ENCODE data around the gene ENTREP3.
"Not testable (repeated sequence)": the region's sequence is repeated elsewhere in the genome, so short reads cannot be mapped to it uniquely, and the experiment has no call there.

The ENTREP3 gene

GRCh38 chr1:155220211-155220965, 34.9 kb downstream of the ENTREP3 start:
- not testable (repeated sequence) for DNase-seq

GRCh38 chr1:155219592-155220031, 35.7 kb downstream of the ENTREP3 start:
- peak; percentile 51 for DNase-seq

- DNase-seq, result peak; percentile 73
These were observed 36.3 kb downstream of the ENTREP3 start for GRCh38 chr1:155218854-155219591.

- not testable (repeated sequence) for DNase-seq
These were observed 40.6 kb downstream of the ENTREP3 start for GRCh38 chr1:155214702-155215101.

- not testable (repeated sequence) for DNase-seq
These were observed 43.2 kb downstream of the ENTREP3 start for GRCh38 chr1:155212051-155212440.

DNA sequence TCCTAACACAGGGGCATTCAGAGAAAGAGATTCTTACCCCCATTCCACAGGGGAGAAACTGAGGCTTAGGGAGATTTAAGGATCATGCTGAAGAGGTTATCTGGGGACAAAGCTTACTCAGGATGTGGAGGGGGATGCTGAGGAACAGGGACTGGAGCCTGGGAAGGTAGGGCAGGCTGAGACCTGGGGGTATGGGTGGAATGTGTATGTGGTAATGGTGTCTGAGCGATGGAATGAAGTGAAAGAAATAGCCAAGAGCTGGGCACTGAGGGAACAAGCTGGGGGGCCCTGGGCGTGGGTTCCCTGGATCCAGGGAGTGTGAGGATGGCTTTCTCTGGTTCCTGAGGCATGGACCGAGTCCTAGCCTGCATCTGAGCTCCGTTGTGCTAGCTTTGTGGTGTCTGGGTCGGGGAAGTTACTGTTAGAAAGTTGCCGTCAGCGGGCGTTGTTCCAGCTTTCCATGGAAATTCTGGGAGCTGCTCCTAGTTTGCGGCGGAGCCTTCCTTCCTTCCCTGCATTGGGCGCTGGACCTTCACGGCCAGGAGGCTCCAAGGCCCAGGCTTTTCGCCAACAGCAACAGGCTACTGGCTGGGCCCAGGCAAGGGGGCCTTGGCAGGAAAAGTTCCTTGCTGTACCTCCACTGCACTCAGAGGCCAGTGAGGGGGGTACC, 43.8 kb downstream of the ENTREP3 start:
- DNase-seq, result not testable (repeated sequence)

DNA sequence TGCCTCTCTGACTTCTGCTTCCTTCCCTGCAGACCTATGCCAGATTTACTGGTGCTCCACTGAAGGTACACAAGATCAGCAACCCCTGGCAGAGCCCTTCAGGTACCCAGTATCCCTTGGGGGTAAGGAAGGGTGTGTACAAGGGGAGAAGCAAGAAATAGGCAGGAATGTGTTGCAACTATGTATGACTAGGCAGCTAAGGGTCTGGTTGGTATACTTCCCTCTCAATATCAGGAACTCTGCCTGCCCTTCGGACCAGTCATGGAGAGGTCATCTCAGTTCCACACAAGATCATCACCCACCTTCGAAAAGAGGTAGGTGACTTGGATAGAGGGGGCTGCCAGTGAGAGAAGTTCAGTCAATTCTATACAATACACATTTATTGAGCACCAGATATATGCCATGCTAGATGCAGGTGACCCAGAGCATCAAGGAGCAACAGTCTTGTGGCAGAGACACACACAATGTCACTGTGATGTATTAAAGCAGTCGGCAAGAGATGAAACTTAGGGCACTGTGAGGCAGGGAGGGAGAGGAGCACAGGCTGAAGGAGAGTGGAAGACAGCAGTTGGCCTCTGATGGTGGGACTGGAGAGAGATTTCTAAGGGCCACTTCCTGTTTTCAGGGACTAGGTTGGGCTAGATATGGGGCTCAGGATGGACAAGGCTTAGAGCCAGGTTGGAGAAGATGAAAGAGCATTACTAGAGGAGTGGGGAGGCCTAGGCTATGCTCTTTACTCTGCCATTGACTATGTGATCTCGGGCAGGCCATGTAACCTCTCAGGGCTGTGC, 44.8 kb downstream of the ENTREP3 start:
- DNase-seq, result no peak

GRCh38 chr1:155209312-155209721, 46.0 kb downstream of the ENTREP3 start:
- DNase-seq, result no peak

DNA sequence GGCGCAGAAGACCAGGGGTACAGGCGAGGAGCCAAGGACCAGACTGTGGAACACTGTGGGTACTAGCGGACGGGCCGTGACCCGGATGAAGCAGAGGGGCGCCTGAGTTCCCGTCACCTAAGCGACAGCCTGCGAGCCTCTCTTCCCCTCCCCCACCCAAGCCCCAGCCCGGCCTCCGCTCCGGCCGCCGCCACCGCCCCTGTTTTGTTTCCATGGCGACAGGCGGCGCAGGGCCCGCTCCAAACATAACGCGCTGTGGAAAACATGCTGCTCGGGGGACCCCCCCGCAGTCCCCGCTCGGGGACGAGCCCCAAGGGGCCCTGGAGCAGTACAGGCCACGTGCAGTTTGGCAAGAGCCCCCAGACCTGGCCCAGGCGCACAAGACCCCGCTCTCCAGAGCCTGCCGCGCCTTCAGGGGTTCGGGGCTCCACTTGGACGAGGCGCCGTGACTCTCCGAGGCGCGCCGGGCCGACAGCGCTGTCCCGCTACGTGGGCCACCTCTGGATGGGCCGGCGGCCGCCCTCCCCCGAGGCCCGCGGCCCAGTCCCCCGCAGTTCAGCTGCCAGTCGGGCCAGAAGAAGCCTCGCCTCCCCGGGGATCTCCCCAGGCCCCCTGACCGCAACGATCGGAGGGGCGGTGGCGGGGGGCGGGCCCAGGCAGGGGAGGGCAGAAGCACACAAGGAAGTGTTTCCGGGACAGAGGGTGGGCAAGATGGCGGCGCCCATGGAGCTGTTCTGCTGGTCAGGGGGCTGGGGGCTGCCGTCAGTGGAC, 46.6 kb downstream of the ENTREP3 start, which contains the start of gene MTX1:
Gene MTX1 (plus strand): TSS at position 155 of the 771 bp plus-strand sequence. CDS start 110 bp downstream, at position 265.
- DNase-seq, result peak; percentile 90

DNA sequence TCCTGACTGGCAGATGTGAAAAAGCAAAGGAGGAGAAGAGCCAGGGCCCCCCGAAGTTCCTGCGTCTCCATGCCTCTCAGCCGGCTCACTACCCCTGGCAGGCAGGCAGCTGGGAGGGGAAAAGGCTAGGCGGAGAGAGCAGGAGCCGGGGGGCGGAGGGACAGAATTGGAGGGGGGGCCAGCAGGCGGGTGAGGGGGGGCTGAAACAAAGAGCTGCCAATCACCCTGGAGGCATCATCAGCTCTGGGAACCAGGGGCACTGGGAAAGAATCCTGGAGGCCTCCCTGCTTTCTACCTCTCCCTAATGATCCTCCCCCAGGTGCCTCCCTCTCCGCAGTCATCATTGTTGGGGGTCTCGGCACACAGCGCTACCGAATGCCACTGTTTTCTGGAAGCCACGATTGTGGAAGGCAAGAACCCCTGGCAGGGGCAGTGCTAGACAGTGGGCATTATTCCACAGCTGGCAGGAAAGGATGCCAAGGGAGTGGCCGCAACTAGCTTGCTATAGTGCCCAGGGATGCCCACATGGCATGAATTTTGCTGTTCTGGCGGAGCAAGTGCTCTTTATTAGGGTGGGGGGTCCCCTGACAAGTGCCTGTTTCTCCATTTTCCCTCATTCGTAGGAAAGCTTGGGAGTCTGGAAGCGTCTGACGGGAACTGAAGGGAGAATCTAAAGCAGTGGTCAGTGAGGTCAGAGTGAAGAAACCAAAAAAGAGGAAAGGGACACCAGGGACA, 47.3 kb downstream of the ENTREP3 start, which contains the start of gene THBS3:
Gene THBS3 (minus strand): TSS at position 92 of the 735 bp plus-strand sequence. CDS start 21 bp downstream, at position 71.
- peak; percentile 64 for DNase-seq

DNA sequence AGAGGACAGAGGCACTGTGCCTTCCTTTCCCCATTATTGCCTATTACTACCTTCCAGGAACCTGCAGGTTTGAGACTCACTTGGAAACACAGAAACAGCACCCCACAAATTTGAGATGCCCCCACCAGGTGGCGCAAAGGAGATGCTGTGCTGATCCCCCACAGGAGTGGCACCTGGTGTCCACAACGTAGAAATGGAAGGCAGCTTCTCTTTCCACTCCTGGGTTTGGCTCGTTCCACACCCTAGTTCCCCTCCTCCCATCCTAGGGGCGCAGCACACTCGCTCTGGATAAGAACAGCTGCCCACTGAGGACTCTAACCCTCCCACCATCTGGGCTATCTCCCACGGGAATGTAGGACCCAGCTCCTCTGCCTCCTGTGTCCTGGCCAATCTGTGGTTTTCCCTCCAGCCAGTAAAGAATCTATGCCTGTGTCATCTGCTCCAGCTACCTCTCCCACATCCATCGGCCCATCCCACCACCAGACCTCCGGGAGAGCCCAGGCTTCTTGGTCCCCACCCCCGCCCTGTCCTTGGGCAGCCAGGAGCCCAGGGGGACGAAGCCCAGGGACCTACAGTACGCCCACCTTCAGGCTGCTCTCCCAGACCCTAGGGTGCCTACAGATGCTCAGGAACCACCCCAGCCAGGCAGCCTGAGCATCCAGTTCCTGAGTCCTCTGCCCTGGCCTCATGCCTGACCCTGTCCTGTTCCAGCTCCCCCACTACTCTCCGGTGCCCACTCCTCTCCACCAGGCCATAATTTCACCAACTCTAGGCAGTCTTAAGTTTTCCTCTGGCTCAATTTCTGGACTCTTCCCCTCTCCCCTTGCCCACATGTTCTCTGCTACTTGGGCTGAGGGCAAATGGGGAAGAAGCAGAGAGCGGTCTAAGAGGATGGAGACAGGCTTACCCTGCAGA, 48.1 kb downstream of the ENTREP3 start:
- peak; percentile 85 for DNase-seq

- DNase-seq, result no peak
These were observed 49.2 kb downstream of the ENTREP3 start for GRCh38 chr1:155205969-155206593.

DNA sequence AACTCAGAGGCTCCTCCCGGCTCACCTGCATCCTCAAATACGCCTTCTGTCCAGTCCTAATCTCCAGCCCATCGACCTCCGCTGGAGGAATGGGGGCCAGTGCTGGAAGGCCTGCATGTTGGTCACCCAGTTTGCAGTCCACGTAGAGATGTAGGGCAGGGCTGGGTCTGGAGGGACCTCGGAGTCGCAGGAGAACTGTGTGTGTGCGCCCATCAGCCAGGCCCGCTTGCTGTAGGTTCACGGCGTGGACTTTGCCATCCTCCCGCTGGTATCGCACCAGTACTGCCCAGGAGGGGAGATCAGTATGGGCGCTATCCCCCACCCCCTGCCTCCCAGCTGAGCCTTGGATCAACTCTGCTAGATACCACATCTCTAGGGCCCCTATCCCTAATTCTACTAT, 50.2 kb downstream of the ENTREP3 start:
- DNase-seq, result no peak

DNA sequence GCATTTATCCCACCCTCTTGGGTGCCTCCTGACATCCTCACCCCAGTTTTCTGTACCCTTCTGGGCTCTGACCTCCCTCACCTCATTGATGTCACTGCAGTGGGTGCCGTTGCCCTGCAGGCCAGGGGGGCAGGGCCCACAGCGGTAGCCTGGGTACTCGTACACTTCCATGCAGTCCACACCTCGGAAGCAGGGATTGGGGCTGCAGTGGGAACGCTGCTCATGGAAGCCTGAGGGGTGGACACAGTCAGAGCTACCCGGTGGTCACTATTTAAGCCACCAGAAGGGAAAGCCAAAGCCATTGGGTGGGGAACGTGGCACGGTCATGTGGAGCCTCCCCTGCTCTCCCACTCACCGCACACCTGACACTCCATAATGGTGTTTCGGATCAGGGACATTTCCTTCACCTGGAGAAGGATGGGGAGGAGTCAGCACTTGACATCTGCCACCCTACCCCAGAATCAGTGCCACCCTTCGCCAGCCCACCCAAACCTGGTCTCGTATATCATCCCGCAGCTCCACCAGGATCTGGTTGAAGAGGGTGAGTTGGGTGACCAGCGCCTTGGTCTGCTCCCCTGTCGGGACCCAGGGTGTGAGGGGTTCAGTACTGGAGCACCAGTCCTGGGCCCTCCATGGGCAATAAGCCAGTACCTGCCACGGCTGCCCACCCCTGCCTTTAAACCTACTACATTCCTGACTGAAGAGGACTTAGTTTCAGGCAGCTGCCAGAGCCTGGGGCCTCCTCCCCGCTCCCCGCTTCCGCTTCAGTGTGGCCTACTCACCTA, 52.4 kb downstream of the ENTREP3 start:
- DNase-seq, result no peak

DNA sequence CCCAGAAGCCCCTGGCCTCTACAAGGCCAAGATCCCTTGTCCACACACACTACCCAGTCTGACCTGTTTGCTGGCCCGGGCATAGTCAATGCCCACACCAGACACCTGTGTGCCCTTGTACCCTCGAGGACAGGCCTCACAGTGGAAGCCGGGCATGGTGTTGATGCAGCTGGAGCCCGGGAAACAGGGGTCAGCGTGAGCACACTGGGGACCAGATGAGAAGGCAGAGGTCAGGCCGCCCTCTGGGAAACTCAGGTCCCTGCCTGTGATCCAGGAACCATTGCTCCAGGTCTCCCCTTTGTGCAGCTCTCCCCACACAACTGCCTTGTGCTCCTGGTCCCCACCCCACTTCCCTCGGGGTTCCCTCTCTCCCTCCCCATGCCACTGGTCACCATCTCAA, 53.1 kb downstream of the ENTREP3 start:
- no peak for DNase-seq

DNA sequence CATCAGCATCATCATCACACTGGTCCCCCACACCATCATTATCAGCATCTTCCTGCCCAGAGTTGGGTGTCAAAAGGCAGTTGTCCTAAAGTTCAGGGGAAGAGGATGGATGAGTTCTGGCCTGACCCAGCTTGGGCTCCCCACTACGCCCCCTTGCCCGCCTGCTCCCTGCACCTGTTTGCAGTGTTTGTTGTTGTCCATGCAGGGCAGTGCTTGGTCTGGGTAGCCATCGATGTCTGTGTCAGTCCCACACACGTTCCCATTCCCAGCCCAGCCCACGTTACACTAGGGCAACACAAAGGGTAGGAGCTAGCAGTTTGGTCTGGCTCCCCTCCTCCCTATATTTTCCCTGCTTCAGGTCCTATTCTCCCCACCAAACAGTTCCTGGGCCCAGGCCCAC, 54.4 kb downstream of the ENTREP3 start:
- DNase-seq, result no peak

DNA sequence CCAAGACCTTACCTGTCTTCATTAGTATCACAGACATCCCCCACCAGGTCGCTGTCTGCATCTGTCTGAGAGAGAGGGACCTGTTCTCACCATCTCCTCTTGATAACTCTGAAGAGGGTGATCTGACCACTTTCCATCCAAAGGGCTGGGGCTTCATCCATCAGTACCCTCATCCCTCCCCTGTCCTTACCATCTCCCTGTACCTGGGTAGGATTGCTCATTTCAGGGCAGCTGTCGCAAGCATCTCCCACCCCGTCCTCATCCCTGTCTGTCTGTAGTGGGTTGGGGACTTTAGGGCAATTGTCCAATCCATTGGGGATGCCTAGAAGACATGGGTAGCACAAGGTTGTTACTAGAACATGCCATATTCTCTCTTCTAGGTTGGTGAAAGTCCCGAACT, 55.5 kb downstream of the ENTREP3 start:
- no peak for DNase-seq

DNA sequence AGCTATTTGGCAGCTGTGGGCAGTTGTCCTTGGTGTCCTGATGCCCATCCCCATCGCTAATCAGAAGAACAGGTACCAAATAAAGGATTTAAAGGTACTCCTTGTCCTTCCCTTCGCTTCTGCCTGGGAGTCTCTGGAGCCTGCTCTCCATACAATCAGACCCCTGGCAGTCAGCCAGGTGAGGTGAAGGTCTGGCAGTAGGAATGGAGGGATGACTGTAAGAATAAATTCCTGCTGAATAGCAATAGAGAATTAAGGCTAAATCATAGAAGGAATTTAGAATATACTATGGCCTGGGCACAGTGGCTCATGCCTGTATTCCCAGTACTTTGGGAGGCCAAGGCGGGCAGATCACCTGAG, 56.8 kb downstream of the ENTREP3 start:
- DNase-seq, result no peak

Measured in NCI-H1105 (cell line).